Measurements from ENCODE around the gene TRPM2.

GRCh38 chr21:44376606-44377005, 23.2 kb downstream of the TRPM2 start:
- TF ChIP-seq, protein P1, sequence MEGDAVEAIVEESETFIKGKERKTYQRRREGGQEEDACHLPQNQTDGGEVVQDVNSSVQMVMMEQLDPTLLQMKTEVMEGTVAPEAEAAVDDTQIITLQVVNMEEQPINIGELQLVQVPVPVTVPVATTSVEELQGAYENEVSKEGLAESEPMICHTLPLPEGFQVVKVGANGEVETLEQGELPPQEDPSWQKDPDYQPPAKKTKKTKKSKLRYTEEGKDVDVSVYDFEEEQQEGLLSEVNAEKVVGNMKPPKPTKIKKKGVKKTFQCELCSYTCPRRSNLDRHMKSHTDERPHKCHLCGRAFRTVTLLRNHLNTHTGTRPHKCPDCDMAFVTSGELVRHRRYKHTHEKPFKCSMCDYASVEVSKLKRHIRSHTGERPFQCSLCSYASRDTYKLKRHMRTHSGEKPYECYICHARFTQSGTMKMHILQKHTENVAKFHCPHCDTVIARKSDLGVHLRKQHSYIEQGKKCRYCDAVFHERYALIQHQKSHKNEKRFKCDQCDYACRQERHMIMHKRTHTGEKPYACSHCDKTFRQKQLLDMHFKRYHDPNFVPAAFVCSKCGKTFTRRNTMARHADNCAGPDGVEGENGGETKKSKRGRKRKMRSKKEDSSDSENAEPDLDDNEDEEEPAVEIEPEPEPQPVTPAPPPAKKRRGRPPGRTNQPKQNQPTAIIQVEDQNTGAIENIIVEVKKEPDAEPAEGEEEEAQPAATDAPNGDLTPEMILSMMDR (IDR thresholded peaks at IDR 0.05): no peak
- no peak for TF ChIP-seq POLR2A (IDR thresholded peaks at IDR 0.05)
